AG08395 (cell line): ENCODE data around the gene MPDZ.

Experiments used
- DNase-seq: peaks from one replicate; pipeline ENCODE4 v3.0.0; 2012; ENCODE audit warnings: mixed read lengths, low spot score

MPDZ gene

GRCh38 chr9:13083366-13083765 is 196.1 kb downstream of the MPDZ start:
- DNase-seq: no peak

GRCh38 chr9:13082796-13083195 is 196.7 kb downstream of the MPDZ start:
- DNase-seq: no peak

GRCh38 chr9:13078164-13078563 is 201.3 kb downstream of the MPDZ start:
- no peak for DNase-seq

GRCh38 chr9:13076616-13077015 is 202.9 kb downstream of the MPDZ start:
- DNase-seq: no peak

- DNase-seq: no peak
These were observed 207.6 kb downstream of the MPDZ start for GRCh38 chr9:13071921-13072320.

GRCh38 chr9:13070612-13071595 is 208.6 kb downstream of the MPDZ start:
- no peak for DNase-seq

GRCh38 chr9:13069498-13069897 is 210.0 kb downstream of the MPDZ start:
- DNase-seq: no peak

- no peak for DNase-seq
These were observed 214.8 kb downstream of the MPDZ start for GRCh38 chr9:13064676-13065075.

GRCh38 chr9:13063880-13064459 is 215.5 kb downstream of the MPDZ start:
- DNase-seq: no peak

- no peak for DNase-seq
These were observed 218.1 kb downstream of the MPDZ start for GRCh38 chr9:13061390-13061789.
